Fibroblast of pulmonary artery (primary cell): ENCODE measurements around the gene EPN1.

Experiments used
- DNase-seq: peaks from one replicate; pipeline ENCODE4 v3.0.0-alpha.2; 2010; ENCODE audit warnings: low read depth
- H3K4me3 ChIP-seq: replicated peaks from 2 replicates; pipeline ENCODE4 v1.5.1; 2011; ENCODE audit warnings: low read depth, mild to moderate bottlenecking, control low read depth, low read length, moderate library complexity
- TF ChIP-seq, protein P1 (sequence below): IDR thresholded peaks from 2 replicates; pipeline ENCODE4 v1.5.1; 2011; ENCODE audit warnings: mild to moderate bottlenecking, control low read depth, low read length, inconsistent platforms; ENCODE audit errors: missing control alignments

Gene EPN1

DNA sequence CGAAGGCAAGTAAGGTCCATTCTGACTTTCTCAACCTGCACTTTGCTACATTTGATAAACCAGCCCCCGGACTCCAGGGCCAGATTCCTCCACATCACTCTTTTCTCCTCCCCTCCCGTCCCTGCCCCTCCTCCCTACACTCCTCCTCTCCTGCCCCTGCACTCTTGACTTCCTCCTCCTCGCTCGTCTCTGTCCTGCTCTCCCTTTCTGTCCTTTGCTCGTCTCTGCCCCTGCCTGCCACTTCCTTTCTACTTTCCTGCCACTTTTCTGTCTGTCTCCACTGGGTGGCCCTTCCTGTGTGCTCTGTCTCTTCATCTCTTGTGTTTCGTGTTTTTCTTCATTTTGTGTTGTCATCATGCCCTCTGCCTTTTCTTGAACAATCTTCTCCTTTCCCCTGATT lies 13.2 kb upstream of the EPN1 start:
- DNase-seq, result no peak
- no peak overlapping the region for H3K4me3 ChIP-seq
- TF ChIP-seq, protein P1, sequence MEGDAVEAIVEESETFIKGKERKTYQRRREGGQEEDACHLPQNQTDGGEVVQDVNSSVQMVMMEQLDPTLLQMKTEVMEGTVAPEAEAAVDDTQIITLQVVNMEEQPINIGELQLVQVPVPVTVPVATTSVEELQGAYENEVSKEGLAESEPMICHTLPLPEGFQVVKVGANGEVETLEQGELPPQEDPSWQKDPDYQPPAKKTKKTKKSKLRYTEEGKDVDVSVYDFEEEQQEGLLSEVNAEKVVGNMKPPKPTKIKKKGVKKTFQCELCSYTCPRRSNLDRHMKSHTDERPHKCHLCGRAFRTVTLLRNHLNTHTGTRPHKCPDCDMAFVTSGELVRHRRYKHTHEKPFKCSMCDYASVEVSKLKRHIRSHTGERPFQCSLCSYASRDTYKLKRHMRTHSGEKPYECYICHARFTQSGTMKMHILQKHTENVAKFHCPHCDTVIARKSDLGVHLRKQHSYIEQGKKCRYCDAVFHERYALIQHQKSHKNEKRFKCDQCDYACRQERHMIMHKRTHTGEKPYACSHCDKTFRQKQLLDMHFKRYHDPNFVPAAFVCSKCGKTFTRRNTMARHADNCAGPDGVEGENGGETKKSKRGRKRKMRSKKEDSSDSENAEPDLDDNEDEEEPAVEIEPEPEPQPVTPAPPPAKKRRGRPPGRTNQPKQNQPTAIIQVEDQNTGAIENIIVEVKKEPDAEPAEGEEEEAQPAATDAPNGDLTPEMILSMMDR, result no peak

- no peak overlapping the region for H3K4me3 ChIP-seq
These were observed 11.0 kb upstream of the EPN1 start for GRCh38 chr19:55663846-55664536.

GRCh38 chr19:55666343-55667005 lies 8.6 kb upstream of the EPN1 start:
- DNase-seq, result no peak
- TF ChIP-seq, protein P1, result no peak
- no peak overlapping the region for H3K4me3 ChIP-seq

More at GRCh38 chr19:55663846-55664536, 11.0 kb upstream of the EPN1 start:
- DNase-seq, result no peak
- TF ChIP-seq, protein P1, result no peak

- H3K4me3 ChIP-seq, result no peak overlapping the region
- TF ChIP-seq, protein P1, result no peak
- no peak for DNase-seq
These were observed 8.0 kb upstream of the EPN1 start for GRCh38 chr19:55667006-55667381.

- no peak overlapping the region for H3K4me3 ChIP-seq
- DNase-seq, result no peak
- TF ChIP-seq, protein P1, result no peak
These were observed 7.5 kb upstream of the EPN1 start for GRCh38 chr19:55667511-55667910.

DNA sequence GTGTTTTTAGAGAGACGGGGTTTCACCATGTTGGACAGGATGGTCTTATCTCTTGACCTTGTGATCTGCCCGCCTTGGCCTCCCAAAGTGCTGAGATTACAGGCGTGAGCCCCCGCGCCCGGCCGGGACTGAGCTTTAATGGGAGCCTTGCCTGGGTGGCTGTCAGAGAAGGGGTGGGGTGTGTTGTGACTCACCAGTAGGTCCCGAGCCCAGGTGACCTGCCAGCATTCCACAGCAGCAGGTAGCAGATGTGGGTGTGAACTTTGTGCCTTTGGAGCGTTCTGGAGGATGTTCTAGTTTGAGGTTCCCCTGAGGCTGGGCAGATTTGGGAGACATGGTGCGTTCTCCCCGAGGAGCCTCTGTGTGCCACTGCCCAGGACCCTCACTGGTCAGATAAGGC lies 7.1 kb upstream of the EPN1 start:
- H3K4me3 ChIP-seq, result no peak overlapping the region
- TF ChIP-seq, protein P1, result no peak
- no peak for DNase-seq
